Astrocyte of the spinal cord (primary cell): ENCODE measurements around the gene GPNMB.

Experiments
- DNase-seq: peaks from one replicate; pipeline ENCODE4 v3.0.0; 2011; ENCODE audit warnings: low read depth, low spot score
- H3K4me3 ChIP-seq: 2 replicates; pipeline ENCODE4 v1.5.1; 2011; ENCODE audit warnings: low read depth, mild to moderate bottlenecking, low read length, moderate library complexity
- in situ Hi-C: cut with HindIII; loops from 2 replicates; pipeline ENCODE4 v1.10.0; 2017; ENCODE audit warnings: low sequenced_read_pairs
- TF ChIP-seq, protein P1 (sequence below): IDR thresholded peaks from 2 replicates; pipeline ENCODE4 v1.5.1; 2012; ENCODE audit warnings: low read depth, mild to moderate bottlenecking, low read length, inconsistent platforms

The GPNMB gene

DNA sequence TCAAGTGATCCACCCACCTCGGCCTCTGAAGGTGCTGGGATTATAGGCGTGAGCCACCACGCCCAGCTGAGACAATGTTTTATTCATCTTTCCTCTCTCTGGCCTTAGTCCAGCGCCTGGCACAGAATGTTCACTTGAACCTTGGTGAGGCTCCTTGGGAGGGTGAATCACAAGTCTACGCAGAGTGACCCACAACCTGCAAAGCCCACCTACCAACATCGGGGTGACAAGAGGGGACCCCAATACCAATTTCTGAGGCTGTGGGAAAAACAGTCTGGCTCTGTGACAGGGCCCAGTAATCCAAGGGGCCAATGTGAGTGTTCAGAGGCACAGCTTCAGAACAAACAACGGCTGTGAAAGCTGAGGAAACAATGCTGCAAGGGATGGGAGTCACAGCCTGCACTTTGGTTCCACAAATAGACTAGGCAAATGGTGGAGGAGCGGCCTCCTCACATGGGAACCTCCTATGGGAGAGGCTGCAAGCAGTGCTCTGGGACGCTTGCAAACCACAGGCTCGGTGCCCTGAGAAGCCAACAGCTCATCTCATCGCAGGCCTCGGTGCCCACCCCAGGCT lies 47.0 kb downstream of the GPNMB start:
- H3K4me3 ChIP-seq: no peak overlapping the region
- no peak for DNase-seq
- in situ Hi-C loops: no loop called here
- TF ChIP-seq, protein P1, sequence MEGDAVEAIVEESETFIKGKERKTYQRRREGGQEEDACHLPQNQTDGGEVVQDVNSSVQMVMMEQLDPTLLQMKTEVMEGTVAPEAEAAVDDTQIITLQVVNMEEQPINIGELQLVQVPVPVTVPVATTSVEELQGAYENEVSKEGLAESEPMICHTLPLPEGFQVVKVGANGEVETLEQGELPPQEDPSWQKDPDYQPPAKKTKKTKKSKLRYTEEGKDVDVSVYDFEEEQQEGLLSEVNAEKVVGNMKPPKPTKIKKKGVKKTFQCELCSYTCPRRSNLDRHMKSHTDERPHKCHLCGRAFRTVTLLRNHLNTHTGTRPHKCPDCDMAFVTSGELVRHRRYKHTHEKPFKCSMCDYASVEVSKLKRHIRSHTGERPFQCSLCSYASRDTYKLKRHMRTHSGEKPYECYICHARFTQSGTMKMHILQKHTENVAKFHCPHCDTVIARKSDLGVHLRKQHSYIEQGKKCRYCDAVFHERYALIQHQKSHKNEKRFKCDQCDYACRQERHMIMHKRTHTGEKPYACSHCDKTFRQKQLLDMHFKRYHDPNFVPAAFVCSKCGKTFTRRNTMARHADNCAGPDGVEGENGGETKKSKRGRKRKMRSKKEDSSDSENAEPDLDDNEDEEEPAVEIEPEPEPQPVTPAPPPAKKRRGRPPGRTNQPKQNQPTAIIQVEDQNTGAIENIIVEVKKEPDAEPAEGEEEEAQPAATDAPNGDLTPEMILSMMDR: no peak

DNA sequence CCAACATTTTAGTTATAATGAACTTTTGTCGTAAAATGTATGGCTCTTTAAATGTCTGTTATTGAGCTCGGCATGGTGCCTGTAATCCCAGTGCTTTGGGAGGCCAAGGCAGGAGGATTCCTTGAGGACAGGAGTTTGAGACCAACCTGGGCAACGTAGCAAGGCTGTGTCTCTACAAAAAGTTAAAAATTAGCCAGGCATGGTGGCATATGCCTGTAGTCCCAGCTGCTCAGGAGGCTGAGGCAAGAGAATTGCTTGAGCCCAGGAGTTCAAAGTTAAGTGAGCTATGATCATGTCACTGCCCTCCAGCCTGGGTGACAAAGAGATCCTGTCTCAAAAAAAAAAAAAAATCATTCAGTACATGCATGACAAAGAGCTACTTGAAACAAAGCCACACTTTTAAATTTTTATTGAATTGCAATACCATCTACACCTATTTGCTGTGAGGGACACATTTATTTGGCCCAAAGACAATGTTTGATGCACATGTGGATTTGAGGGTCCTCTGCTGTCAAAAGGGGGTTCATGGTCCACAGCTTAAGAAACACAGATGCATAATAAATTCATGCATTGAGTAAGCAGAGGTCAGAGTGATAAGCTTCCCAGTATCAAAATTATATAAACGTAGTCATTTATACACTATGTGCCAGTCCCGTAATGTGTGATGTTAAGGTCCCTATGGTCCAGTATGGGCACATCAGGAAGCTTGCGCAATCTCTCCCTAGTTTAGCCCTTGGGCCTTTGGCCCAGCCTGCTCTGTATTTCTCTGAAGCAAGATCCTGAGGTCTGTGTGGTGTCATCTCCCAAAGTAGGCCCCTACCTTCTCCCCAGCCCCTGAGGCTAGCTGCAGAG lies 48.2 kb downstream of the GPNMB start:
- DNase-seq: no peak
- no peak overlapping the region for H3K4me3 ChIP-seq
- TF ChIP-seq, protein P1: no peak
- in situ Hi-C loops: no loop called here

DNA sequence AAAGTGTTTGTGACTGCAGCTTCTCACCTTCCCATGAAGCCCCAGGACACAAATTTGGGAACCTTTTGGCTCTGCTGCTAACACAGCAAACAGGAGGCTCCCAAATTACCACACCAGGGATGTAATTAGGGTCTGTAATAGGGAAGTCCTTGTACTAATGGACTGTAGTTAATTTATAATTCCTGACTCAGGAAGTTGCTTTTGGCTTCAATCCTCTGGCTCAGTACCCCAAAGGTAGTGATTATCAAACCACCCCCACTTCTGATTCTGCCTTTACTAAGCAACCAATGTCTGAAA lies 48.8 kb downstream of the GPNMB start:
- no peak overlapping the region for H3K4me3 ChIP-seq
- TF ChIP-seq, protein P1: no peak
- no peak for DNase-seq
- in situ Hi-C loops: no loop called here

DNA sequence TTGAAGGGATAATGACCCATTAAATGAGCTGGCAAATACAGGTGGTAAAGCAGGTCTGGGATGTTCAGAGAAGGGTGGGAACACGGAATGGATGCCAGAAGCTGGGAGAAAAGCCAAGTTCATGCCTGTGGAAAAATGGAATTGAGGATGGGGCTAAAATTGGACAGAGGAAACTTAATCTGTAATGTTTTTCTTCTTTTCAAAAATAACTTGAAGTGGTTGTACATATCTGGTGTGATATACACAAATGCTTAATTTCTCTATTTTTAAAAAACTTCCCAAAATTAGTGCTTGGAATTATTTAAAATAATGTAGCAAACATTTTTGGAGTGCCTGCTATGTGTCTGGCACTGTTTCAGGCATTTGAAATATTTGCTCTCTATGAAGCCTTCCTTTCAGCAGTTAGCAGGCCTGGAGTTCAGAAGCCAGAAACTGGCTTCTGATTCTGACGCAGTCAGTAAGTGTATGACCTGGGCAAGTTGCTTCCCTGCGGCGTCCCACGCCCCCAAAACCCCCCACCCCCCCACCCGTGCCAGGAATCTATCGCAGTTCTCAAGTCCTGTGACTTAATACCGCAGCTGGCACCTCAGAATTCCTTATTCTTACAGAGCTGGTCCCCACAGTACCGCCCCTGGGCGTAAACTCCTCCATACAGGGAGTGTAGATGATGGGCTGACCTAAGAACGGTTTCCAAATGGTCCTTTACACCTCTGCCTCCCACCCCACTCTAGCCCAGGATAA lies 51.7 kb downstream of the GPNMB start:
- TF ChIP-seq, protein P1: no peak
- in situ Hi-C loops: no loop called here
- DNase-seq: peak; percentile 27
- H3K4me3 ChIP-seq: no peak overlapping the region

DNA sequence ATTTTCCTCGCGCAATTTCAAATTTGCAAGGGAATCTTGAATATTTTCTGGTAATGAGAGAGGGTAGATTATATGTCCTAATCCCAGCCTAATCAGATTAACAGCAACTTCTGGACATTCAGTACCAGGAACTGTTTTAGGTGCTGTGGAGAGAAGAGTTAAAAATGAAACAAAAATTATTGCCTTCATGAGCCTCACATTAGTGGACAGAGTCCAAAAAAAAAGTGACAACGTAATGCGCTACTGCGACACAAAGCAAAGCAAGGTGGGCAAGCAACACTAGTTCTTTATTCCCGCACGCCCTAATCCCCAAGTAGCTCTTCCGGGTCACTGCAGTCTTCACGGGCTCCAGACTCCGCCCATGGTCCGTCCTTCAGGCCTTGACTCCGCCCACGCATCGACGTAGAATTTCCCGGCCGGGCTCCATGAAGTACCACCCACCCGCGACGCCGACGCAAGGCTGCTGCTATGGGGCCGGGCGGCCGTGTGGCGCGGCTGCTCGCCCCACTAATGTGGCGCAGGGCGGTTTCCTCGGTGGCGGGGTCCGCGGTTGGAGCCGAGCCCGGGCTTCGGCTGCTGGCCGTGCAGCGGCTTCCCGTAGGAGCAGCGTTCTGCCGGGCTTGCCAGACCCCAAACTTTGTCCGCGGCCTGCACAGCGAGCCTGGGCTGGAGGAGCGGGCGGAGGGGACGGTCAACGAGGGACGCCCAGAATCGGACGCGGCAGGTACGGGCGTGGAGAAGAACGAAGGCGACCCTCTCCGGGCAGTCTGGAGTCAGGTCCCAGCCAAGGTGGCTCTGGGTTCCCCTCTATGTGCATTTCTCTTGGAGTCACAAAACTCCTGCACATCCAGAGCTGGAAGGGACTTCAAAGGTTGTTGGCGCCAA lies 52.6 kb downstream of the GPNMB start, which contains the start of gene MALSU1:
MALSU1 (plus strand) TSS at position 455 of the 885 bp plus-strand sequence; CDS start at position 469, 14 bp downstream.
- TF ChIP-seq, protein P1: no peak
- peak within 1 kb of the TSS; percentile 90 for H3K4me3 ChIP-seq
- in situ Hi-C loops: no loop called here
- DNase-seq: peak; percentile 97
